Vagina (tissue), 2 donors: ENCODE data around the gene CD101.

Experiments used
- POLR2A ChIP-seq, 2 donors: fragments of 450-650 bp; IDR thresholded peaks; one replicate each; pipeline ENCODE4 v1.6.1; 2017; ENCODE audit warnings: antibody characterized with exemption in 2 of 2, mild to moderate bottlenecking in 2 of 2, moderate library complexity in 2 of 2
- POLR2AphosphoS5 ChIP-seq, 2 donors: sonication (generic); formaldehyde crosslinking; IDR thresholded peaks; one replicate each; pipeline ENCODE4 v1.9.0; 2017; ENCODE audit warnings: antibody characterized with exemption in 2 of 2, mild to moderate bottlenecking in 2 of 2, low read depth in 1 of 2; ENCODE audit not compliant: insufficient read depth in 1 of 2
- TF ChIP-seq, protein P1 (sequence below), 3 experiments: fragments of 450-650 bp in 2 of 3; fragments of 200-600 bp in 1 of 3; sonication (generic) in 1 of 3; IDR thresholded peaks; one replicate each; pipeline ENCODE4 v1.5.1; 2017 to 2019; ENCODE audit warnings: antibody characterized with exemption in 3 of 3, mild to moderate bottlenecking in 2 of 3, moderate library complexity in 2 of 3

DNA sequence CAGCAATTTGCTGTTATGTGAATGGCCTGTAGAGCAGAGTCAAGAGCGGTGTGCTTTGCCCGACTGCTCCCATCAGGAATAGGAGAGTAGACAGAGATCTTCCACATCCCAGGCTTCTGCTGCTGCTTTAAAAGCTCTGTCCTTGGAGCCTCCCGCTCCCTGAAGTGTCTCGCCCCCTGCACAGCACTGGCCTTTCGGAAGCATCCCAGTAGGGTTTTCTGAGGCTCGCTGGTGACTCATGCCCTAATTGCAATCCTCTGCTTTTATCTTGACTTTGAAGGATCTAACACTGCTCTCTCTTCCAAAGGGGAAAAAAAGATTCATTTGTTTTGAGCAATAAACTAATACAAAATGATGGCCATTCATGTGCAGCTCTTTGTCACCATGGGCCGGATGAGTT lies 13.3 kb upstream of the CD101 start:
- TF ChIP-seq POLR2A (IDR thresholded peaks at IDR 0.05) (no peak), POLR2AphosphoS5 (IDR thresholded peaks at IDR 0.05; ENCODE audit: insufficient read depth in 1 of 2, low read depth in 1 of 2) (no peak)
- TF ChIP-seq, protein P1, sequence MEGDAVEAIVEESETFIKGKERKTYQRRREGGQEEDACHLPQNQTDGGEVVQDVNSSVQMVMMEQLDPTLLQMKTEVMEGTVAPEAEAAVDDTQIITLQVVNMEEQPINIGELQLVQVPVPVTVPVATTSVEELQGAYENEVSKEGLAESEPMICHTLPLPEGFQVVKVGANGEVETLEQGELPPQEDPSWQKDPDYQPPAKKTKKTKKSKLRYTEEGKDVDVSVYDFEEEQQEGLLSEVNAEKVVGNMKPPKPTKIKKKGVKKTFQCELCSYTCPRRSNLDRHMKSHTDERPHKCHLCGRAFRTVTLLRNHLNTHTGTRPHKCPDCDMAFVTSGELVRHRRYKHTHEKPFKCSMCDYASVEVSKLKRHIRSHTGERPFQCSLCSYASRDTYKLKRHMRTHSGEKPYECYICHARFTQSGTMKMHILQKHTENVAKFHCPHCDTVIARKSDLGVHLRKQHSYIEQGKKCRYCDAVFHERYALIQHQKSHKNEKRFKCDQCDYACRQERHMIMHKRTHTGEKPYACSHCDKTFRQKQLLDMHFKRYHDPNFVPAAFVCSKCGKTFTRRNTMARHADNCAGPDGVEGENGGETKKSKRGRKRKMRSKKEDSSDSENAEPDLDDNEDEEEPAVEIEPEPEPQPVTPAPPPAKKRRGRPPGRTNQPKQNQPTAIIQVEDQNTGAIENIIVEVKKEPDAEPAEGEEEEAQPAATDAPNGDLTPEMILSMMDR (IDR thresholded peaks at IDR 0.05) = no peak
